ENCODE results near the gene ABCB8.

- no peak for TF ChIP-seq CTCF (IDR thresholded peaks at IDR 0.05; ENCODE audit: low read depth, low read length, missing input control)
- TF ChIP-seq YY1 (IDR thresholded peaks at IDR 0.05), result no peak
- TF ChIP-seq EGR1 (IDR thresholded peaks at IDR 0.05; ENCODE audit: low read depth in 2 of 2), result no peak
- TF ChIP-seq TAF1 (conservative IDR thresholded peaks at IDR 0.05), result no peak
- TF ChIP-seq JUND (IDR thresholded peaks at IDR 0.05), result no peak
- TF ChIP-seq SP1 (IDR thresholded peaks at IDR 0.05), result no peak
These were observed 55.5 kb downstream of the ABCB8 start for GRCh38 chr7:151083824-151084160.

Data from liver (tissue), 3 donors.